Epithelial cell of alveolus of lung (primary cell): ENCODE data around the gene MRPS16. TPM values are rescaled to one million over a fixed set of nuclear protein-coding genes. Genes with fewer than 3 reads are reported as not detected.

Experiments used
- total RNA-seq: library from RNA; depleted of rRNA; stranded (reverse); fragments of >200 nt; gene quantifications from 2 replicates; pipeline ENCODE4 v1.2.1, GENCODE V29; 2015

MRPS16 gene
- 46.5 and 60.0 TPM in 2 replicates for total RNA-seq

GRCh38 chr10:73252445-73253224 is at the start of gene MRPS16:
Gene MRPS16 (minus strand): TSS chr10:73252644. CDS start chr10:73252482, 162 bp downstream.

GRCh38 chr10:73246646-73247508 is 5.6 kb downstream of the MRPS16 start, which contains the start of gene DNAJC9:
Gene DNAJC9 (minus strand): TSS chr10:73247255. CDS start chr10:73247189, 66 bp downstream.

Other genes with a start within 250 kb of the MRPS16 start
- 175 and 189 TPM in 2 replicates for gene P4HA1, start 155.8 kb downstream of the MRPS16 start, total RNA-seq
- gene NUDT13, start 142.2 kb downstream of the MRPS16 start, total RNA-seq = 1.1 and 1.4 TPM in 2 replicates
- gene ECD, start 84.6 kb downstream of the MRPS16 start, total RNA-seq = 22.3 and 28.8 TPM in 2 replicates
- 6.9 and 9.6 TPM in 2 replicates for gene FAM149B1, start 84.5 kb downstream of the MRPS16 start, total RNA-seq
- gene DNAJC9, start 5.4 kb downstream of the MRPS16 start, total RNA-seq = 11.3 and 30.8 TPM in 2 replicates
- gene CFAP70, start 106.2 kb upstream of the MRPS16 start, total RNA-seq = 0.13 and 0.64 TPM in 2 replicates
- 45.6 and 75.9 TPM in 2 replicates for gene ANXA7, start 161.4 kb upstream of the MRPS16 start, total RNA-seq
- gene MSS51, start 180.9 kb upstream of the MRPS16 start, total RNA-seq = 0.39 and 0.96 TPM in 2 replicates
- gene PPP3CB, start 243.4 kb upstream of the MRPS16 start, total RNA-seq = 20.7 and 22.8 TPM in 2 replicates